Cardiac muscle cell (in vitro differentiated cells and primary cell): ENCODE results near the gene ALOX12. TPM values are rescaled to one million over a fixed set of nuclear protein-coding genes. Genes with fewer than 3 reads are reported as not detected.
A peak's percentile ranks its signal among the peaks of the same experiment; 100 is the strongest.

Source experiments
- DNase-seq, 2 donors: peaks; one replicate each; pipeline versions ENCODE4 v3.0.0 to v3.0.0-alpha.2; 2010 to 2017; ENCODE audit warnings: low read depth in 1 of 2, low spot score in 1 of 2
- H3K27ac ChIP-seq: fragments of 200-600 bp; sonication (generic); 2 replicates; pipeline ENCODE4 v1.5.1; 2016
- H3K27me3 ChIP-seq: fragments of 200-600 bp; sonication (generic); 2 replicates; pipeline ENCODE4 v1.6.0; 2016; ENCODE audit warnings: control low read depth
- H3K36me3 ChIP-seq: fragments of 200-600 bp; sonication (generic); 2 replicates; pipeline ENCODE4 v1.5.1; 2016; ENCODE audit warnings: control low read depth
- H3K4me1 ChIP-seq: fragments of 200-600 bp; sonication (generic); 2 replicates; pipeline ENCODE4 v1.8.1; 2017; ENCODE audit warnings: low read depth, mild to moderate bottlenecking, mixed run types
- H3K4me3 ChIP-seq: fragments of 200-600 bp; sonication (generic); 2 replicates; pipeline ENCODE4 v1.5.1; 2016; ENCODE audit warnings: mild to moderate bottlenecking
- H3K9me3 ChIP-seq: fragments of 200-600 bp; sonication (generic); 2 replicates; pipeline ENCODE4 v1.5.1; 2017; ENCODE audit warnings: low read depth, mild to moderate bottlenecking, control low read depth
- CTCF ChIP-seq: IDR thresholded peaks from 2 replicates; pipeline ENCODE4 v1.5.1; 2012; ENCODE audit warnings: low read depth, mild to moderate bottlenecking, low read length
- polyA plus RNA-seq: library from polyadenylated mRNA; unstranded; fragments of >200 nt; fragmentation: Nextera tagmentation; extraction: Ambion mirVana; gene quantifications from 2 replicates; pipeline ENCODE4 v1.2.1, GENCODE V29; 2016
- total RNA-seq: library from RNA; depleted of rRNA; stranded (reverse); fragments of >200 nt; gene quantifications from 2 replicates; pipeline ENCODE4 v1.2.3, GENCODE V29; 2016

ALOX12 gene
- total and polyA plus RNA-seq, 2 experiments from 2014 or later: 1.7 to 2.5 TPM

- DNase-seq: no peak
- Histone ChIP-seq H3K4me3 (no peak overlapping the region), H3K27me3 (peaks cover 8% of the 10 kb centered on the region), H3K27ac (no peak overlapping the region), H3K4me1 (peaks cover 17% of the 10 kb centered on the region), H3K9me3 (no peaks in the 10 kb centered on the region), H3K36me3 (peaks cover 4% of the 10 kb centered on the region)
- TF ChIP-seq CTCF: no peak
Measured at GRCh38 chr17:6997171-6997570, 1.3 kb downstream of the ALOX12 start.

GRCh38 chr17:6998855-6999508, 3.1 kb downstream of the ALOX12 start:
- Histone ChIP-seq H3K4me1 (peaks cover 9% of the 10 kb centered on the region), H3K36me3 (peaks cover 4% of the 10 kb centered on the region), H3K4me3 (no peak overlapping the region), H3K27ac (no peak overlapping the region), H3K9me3 (no peaks in the 10 kb centered on the region), H3K27me3 (peaks cover 8% of the 10 kb centered on the region)
- DNase-seq: no peak
- TF ChIP-seq CTCF: no peak

GRCh38 chr17:7001318-7001961, 5.6 kb downstream of the ALOX12 start:
- Histone ChIP-seq H3K9me3 (no peaks in the 10 kb centered on the region), H3K4me3 (no peak overlapping the region), H3K4me1 (no peaks in the 10 kb centered on the region), H3K36me3 (peaks cover 4% of the 10 kb centered on the region), H3K27me3 (peaks cover under 1% of the 10 kb centered on the region), H3K27ac (no peak overlapping the region)
- peak in 1 of 2 donors; percentile 34 for DNase-seq
- peak; percentile 63 for TF ChIP-seq CTCF

GRCh38 chr17:7002288-7003047, 6.6 kb downstream of the ALOX12 start:
- no peak for TF ChIP-seq CTCF
- Histone ChIP-seq H3K9me3 (no peaks in the 10 kb centered on the region), H3K36me3 (peaks cover 4% of the 10 kb centered on the region), H3K4me3 (no peak overlapping the region), H3K4me1 (no peaks in the 10 kb centered on the region), H3K27ac (no peak overlapping the region), H3K27me3 (no peaks in the 10 kb centered on the region)
- no peak for DNase-seq

- Histone ChIP-seq H3K36me3 (peaks cover 4% of the 10 kb centered on the region), H3K27ac (no peak overlapping the region), H3K4me3 (no peak overlapping the region), H3K27me3 (no peaks in the 10 kb centered on the region), H3K9me3 (no peaks in the 10 kb centered on the region), H3K4me1 (no peaks in the 10 kb centered on the region)
- no peak for DNase-seq
- no peak for TF ChIP-seq CTCF
Measured at GRCh38 chr17:7003745-7004144, 7.9 kb downstream of the ALOX12 start.
